ENCODE data around the gene CAPRIN2.

CAPRIN2 gene

DNA sequence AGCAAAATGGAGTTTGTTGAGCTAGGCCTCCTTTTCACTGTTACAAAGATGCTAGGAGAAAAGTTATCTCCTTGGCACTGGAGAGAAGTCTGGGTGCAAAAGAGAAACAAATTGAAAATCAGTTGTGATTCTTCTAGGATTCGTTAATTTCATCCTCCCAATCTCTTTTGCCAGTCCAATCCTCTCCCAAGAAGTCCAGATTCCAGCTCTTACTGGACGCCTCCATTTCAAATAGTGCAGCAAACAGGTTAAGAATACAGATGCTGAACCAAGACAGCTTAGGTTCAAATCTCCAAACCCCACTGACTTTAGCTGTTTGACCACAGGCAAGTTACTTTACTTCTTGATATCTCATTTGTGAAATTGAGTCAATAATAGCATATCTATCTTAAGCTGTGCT, 34.0 kb upstream of the CAPRIN2 start:
- DNase-seq (ENCODE audit: low read depth) = no peak
- no peak overlapping the region for H3K4me3 ChIP-seq (ENCODE audit: low read depth, low read length)
- TF ChIP-seq POLR2A (IDR thresholded peaks at IDR 0.05; ENCODE audit: extremely low read depth, insufficient read length) (no peak), MAX (IDR thresholded peaks at IDR 0.05; ENCODE audit: low read depth, low read length) (no peak), MYC (IDR thresholded peaks at IDR 0.05; ENCODE audit: low read depth, low read length) (no peak), CTCF (IDR thresholded peaks at IDR 0.05; ENCODE audit: low read depth, low read length) (no peak)

GRCh38 chr12:30785630-30786029, 30.9 kb upstream of the CAPRIN2 start:
- no peak for TF ChIP-seq POLR2A (IDR thresholded peaks at IDR 0.05; ENCODE audit: extremely low read depth, insufficient read length)
- no peak for TF ChIP-seq MYC (IDR thresholded peaks at IDR 0.05; ENCODE audit: low read depth, low read length)
- no peak for TF ChIP-seq MAX (IDR thresholded peaks at IDR 0.05; ENCODE audit: low read depth, low read length)
- DNase-seq (ENCODE audit: low read depth) = no peak
- H3K4me3 ChIP-seq (ENCODE audit: low read depth, low read length) = no peak overlapping the region

DNA sequence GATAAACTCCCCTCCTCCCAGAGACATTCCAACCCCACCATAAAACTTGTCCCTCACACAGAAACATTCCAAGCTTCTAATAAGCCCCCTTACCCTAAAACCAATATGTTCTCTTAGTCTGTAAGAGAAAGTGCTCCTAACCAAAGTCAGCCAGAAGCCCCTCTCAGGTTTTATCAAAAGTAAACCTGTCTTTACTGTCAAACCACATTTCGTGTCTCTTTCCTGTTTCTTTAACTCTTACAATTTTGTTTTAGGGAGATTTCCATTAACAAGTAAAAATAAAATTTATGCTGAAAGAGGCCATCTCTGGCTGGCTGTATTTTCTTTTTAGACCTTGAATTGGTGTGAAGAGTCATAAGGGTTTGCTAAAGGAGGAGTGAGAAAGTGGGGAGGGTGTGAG, 29.8 kb upstream of the CAPRIN2 start:
- no peak overlapping the region for H3K4me3 ChIP-seq (ENCODE audit: low read depth, low read length)
- TF ChIP-seq MYC (IDR thresholded peaks at IDR 0.05; ENCODE audit: low read depth, low read length) (no peak), POLR2A (IDR thresholded peaks at IDR 0.05; ENCODE audit: extremely low read depth, insufficient read length) (no peak), MAX (IDR thresholded peaks at IDR 0.05; ENCODE audit: low read depth, low read length) (no peak), CTCF (IDR thresholded peaks at IDR 0.05; ENCODE audit: low read depth, low read length) (no peak)
- DNase-seq (ENCODE audit: low read depth) = no peak

DNA sequence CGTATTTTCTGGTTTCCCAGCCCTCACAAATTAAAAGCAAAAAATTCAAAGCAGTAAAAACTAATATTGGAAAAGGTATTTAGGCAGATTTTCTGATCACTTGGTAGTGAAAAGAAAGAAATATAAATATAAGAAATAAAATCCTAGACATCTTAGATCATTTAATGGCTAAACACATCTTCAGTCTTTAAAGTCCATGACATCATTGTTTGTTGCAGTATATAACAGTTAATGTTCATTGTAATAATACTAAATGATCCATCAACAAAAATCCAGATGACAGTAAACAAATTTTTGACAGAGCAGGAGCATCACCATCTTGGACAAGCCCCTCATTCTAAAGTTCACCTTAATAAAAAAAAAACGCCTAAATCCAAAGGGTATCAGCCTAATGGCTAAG, 29.2 kb upstream of the CAPRIN2 start:
- no peak for DNase-seq (ENCODE audit: low read depth)
- TF ChIP-seq MAX (IDR thresholded peaks at IDR 0.05; ENCODE audit: low read depth, low read length) (no peak), CTCF (IDR thresholded peaks at IDR 0.05; ENCODE audit: low read depth, low read length) (no peak), POLR2A (IDR thresholded peaks at IDR 0.05; ENCODE audit: extremely low read depth, insufficient read length) (no peak), MYC (IDR thresholded peaks at IDR 0.05; ENCODE audit: low read depth, low read length) (no peak)

DNA sequence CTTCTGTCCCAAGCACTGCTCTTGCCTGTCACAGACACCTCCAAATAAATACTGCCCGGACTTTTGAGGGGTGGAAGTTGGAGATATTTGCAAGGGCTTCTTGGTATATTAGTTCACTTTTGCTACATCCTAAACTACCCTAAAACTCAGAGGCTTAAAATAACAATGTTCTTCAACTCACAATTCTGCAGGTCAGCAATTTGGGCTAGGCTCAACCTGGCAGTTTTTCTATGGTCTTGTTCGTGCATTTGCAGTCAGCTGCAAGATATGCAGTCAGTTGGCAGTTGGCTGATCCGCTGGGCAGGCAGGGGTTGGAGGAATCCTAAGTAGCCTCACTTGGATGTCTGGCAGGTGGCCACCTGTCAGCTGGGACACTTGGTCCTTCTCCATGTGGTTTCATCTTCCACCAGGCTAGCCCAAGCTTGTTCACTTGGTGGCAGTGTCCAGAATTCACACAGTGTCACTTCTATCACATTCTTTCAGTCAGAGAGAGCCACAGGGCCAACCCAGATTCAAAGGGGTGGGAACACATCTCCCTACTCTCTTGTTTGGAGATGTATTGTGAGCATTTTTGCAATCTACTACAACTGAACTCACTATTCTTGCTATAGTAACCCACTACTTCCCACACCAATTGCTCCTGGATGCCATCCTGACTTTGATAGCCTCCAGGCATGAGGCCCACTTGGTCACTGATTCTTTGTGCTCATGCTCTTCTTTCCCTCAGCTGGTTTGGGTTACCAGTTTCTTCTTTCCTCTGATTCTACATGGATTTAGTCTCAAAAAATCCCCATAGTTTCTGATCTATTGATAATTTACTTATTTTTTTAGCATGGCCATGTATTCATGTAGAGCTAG, 27.8 kb upstream of the CAPRIN2 start:
- no peak for TF ChIP-seq MYC (IDR thresholded peaks at IDR 0.05; ENCODE audit: low read depth, low read length)
- no peak for TF ChIP-seq CTCF (IDR thresholded peaks at IDR 0.05; ENCODE audit: low read depth, low read length)
- no peak for TF ChIP-seq POLR2A (IDR thresholded peaks at IDR 0.05; ENCODE audit: extremely low read depth, insufficient read length)
- TF ChIP-seq MAX (IDR thresholded peaks at IDR 0.05; ENCODE audit: low read depth, low read length) = no peak
- no peak overlapping the region for H3K4me3 ChIP-seq (ENCODE audit: low read depth, low read length)
- no peak for DNase-seq (ENCODE audit: low read depth)

More for the DNA sequence above, 29.2 kb upstream of the CAPRIN2 start:
- H3K4me3 ChIP-seq (ENCODE audit: low read depth, low read length) = no peak overlapping the region

- TF ChIP-seq MAX (IDR thresholded peaks at IDR 0.05; ENCODE audit: low read depth, low read length) (no peak), CTCF (IDR thresholded peaks at IDR 0.05; ENCODE audit: low read depth, low read length) (no peak), POLR2A (IDR thresholded peaks at IDR 0.05; ENCODE audit: extremely low read depth, insufficient read length) (no peak), MYC (IDR thresholded peaks at IDR 0.05; ENCODE audit: low read depth, low read length) (no peak)
- DNase-seq (ENCODE audit: low read depth) = no peak
- H3K4me3 ChIP-seq (ENCODE audit: low read depth, low read length) = no peak overlapping the region
Measured at GRCh38 chr12:30779578-30779977, 24.8 kb upstream of the CAPRIN2 start.
